Measurements from ENCODE around the gene FLYWCH2.

GRCh38 chr16:2857451-2858244, 25.4 kb upstream of the FLYWCH2 start, which contains the start of gene PRSS22:
- TF ChIP-seq POLR2AphosphoS5 (IDR thresholded peaks at IDR 0.05; ENCODE audit: low read depth, low read length) (peak; percentile 47), CEBPB (IDR thresholded peaks at IDR 0.05; ENCODE audit: low read depth) (no peak), REST (IDR thresholded peaks at IDR 0.05; ENCODE audit: low read depth) (no peak), EZH2phosphoT487 (IDR thresholded peaks at IDR 0.05; ENCODE audit: borderline replicate concordance) (no peak), POLR2A (IDR thresholded peaks at IDR 0.05; ENCODE audit: borderline replicate concordance, extremely low read depth, insufficient read depth, insufficient read length) (no peak)
